Smooth muscle cell of trachea (primary cell): Measurements from ENCODE around the gene MYL11. TPM values are rescaled to one million over a fixed set of nuclear protein-coding genes. Genes with fewer than 3 reads are reported as not detected.

Experiments
- total RNA-seq: library from RNA; depleted of rRNA; stranded (reverse); fragments of >200 nt; gene quantifications from 2 replicates; pipeline ENCODE4 v1.2.1, GENCODE V29; 2014

The MYL11 gene
- not detected in 2 replicates for total RNA-seq

GRCh38 chr16:30374538-30374937 lies at the start of gene MYL11:
MYL11 (plus strand) TSS chr16:30374802; CDS start chr16:30374858, 56 bp downstream.

DNA sequence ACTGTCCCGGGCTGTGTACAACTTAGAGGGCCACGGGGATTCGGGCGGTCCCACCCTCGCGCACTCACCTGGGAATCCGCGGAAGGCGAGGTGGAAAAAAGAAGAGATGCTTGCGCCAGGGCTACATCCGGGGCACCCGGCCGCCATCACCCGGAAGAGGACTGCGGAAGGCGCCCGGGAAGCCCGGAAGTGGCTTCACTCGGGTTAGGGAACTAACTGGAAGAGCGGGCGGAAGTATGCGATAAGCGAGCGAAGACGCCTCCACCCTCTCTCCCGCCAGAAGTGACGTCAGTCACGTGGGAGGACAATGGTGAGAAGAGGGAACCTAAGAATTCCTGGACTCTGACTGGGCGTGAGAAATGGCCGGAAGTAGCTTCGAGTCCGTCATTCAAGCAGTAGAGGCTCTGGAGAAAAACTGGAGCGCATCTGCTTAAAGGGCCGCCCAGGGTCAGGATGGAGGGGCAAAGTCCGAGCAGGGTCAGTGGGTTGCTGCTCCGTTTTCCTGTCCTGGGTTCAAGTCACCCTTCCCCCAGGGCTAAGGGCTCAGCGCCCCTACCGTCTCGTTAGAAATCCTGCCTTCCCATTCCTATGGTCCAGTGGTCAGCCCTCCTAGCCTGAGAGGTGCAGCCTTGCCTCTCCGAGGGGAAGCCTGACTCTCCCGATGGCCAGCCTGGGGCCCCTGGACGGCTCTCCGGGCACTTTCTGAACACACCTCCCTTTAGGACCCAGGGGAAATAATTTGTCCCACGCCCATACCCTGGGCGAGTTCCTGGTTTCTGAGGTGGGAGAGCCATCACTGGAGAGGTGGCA lies 19.3 kb upstream of the MYL11 start, which contains the start of gene CD2BP2:
Gene CD2BP2 (minus strand): TSS at position 165 of the 810 bp plus-strand sequence. CDS start 627 bp downstream, outside the sequence.

DNA sequence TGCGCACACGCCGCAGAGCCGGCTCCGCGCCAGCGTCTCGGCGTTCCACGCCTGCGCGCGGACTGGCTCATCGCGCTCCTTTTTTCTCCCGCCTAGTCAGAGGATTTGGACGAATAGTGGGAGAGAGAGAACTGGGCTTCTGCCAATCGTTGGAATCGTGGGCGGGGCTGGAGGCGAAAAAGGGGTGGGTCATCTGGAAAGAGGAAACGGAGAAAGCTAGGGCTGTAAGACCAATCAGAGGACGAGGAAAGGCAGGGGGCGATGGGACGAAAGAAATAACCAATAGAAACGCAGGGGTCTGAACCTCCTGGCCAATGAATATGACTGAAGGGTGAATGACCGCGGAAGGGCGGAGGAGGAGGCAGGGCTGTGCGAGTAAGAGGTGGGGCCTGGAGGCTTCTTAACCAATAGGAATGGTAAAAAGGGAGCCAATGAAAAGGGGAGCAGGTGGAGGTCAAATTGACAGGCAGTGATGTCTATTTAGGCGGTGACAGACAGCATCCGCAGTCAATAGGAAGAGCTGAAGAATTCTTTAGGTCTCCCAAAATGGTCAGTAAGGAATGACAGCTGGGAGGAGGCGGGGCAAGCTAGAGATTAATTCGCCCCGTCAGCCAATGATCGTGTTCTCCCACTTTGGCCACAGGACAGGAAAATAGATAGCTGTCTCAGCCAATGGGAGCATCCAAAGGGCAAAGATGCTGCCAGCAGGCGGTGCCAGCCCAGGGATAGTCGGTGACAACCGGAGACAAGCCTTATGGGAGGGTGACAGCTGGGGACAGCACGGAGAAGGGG lies 4.0 kb upstream of the MYL11 start, which contains the start of gene TBC1D10B:
Gene TBC1D10B (minus strand): TSS at position 39 of the 792 bp plus-strand sequence. CDS start 311 bp downstream, outside the sequence.

DNA sequence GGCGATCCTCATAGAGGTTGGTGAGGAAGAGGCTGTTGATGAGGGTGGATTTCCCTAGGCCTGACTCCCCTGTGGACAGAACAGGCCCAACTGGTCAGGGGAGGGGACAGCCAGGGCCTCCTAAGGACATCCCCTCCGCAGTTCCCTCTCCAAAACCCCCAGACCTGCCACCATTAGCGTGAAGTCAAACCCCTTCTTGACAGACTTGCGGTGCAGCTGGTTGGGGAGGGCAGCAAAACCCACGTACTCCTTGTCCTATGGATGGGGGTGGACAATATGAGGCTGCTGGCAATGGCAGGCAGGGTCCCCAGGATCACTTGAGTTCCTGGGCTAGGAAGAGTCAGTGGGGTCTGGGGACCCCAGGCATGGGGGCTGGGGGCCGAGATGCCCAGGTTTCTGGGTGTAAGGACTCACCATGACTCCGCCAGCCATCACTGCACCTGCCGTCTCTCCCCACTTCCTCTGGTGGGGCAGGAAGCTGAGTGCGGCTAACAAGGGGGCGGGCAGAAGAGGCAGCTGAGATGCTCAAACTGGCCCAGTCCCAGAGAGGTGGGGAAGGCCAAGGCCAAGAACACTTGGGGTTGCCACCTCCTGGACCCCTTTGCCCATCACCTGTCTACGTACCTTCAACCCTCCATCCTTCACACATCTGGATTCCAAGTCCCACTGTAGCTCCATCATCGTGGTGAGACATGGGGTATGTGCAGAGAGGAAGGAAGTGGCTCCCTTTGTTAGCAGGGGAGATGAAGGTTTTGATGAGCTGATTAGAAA lies 7.7 kb downstream of the MYL11 start, which contains the start of gene SEPTIN1:
Gene SEPTIN1 (minus strand): TSS at position 451 of the 771 bp plus-strand sequence. CDS start 19 bp downstream, at position 432.

DNA sequence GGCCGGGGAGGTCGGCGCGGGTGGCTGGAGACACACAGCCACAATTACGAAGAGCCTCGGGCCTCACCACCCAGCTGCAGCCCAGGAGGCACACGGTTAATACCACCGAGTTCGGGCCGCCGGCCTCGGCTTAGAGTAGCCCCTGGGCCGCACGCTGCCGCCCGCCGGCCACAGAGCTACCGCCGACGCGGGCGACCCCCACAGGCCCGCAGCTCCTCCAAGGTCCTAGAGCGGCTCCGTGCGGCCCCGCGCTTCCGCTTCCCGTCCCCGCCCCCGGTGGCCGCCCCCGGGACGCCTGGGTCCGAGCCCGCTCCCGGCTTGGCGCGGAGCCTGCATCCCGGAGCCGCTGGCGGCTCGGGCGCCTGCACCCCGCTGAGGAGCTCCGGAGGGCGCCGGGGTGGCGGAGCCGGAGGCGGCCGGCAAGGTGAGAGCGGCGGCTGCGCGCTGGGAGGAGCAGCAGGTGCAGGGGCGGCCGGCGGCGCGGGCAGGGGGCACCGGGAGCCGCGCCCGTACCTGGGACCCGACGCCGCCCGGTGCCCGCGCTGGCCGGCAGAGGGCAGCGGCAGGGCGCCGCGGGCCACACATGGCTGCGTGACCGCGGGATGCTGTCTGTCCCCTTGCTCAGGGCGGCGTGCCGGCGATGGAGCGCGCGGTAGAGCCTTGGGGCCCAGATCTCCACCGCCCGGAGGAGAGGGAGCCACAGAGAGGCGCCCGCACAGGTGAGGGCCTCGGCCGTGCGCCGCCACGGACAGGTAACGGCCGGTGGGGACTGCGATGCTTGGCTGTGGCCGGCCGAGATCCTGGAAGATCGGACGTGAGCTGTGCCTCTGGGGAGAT lies 20.8 kb downstream of the MYL11 start, which contains the start of gene ZNF48:
Gene ZNF48 (plus strand): TSS at position 266 of the 837 bp plus-strand sequence. CDS start 375 bp downstream, at position 641.

GRCh38 chr16:30407102-30407803 lies 32.7 kb downstream of the MYL11 start, which contains the start of gene ZNF771:
ZNF771 (plus strand) TSS chr16:30407606; CDS start chr16:30408054, 448 bp downstream.

Other genes starting within 250 kb of the MYL11 start
- gene CORO1A, start 191.2 kb upstream of the MYL11 start, total RNA-seq, result 0.50 and 2.6 TPM in 2 replicates
- 14.9 and 139 TPM in 2 replicates for gene BOLA2B, start 181.1 kb upstream of the MYL11 start, total RNA-seq
- gene SLX1A, start 180.9 kb upstream of the MYL11 start, total RNA-seq, result 35.9 and 55.4 TPM in 2 replicates
- 5.2 and 8.6 TPM in 2 replicates for gene SULT1A3, start 175.5 kb upstream of the MYL11 start, total RNA-seq
- gene NPIPB13, start 126.3 kb upstream of the MYL11 start, total RNA-seq, result 0.15 and 2.0 TPM in 2 replicates
- gene CD2BP2, start 19.5 kb upstream of the MYL11 start, total RNA-seq, result 39.0 and 42.6 TPM in 2 replicates
- gene TBC1D10B, start 4.3 kb upstream of the MYL11 start, total RNA-seq, result 41.5 and 49.0 TPM in 2 replicates
- 0.50 TPM in 1 of 2 replicates, not detected in the other for gene SEPTIN1, start 7.8 kb downstream of the MYL11 start, total RNA-seq
- 5.4 and 8.3 TPM in 2 replicates for gene ZNF48, start 20.6 kb downstream of the MYL11 start, total RNA-seq
- gene ZNF771, start 32.8 kb downstream of the MYL11 start, total RNA-seq, result 15.6 and 20.5 TPM in 2 replicates
- 7.9 and 16.9 TPM in 2 replicates for gene DCTPP1, start 55.2 kb downstream of the MYL11 start, total RNA-seq
- gene SEPHS2, start 71.1 kb downstream of the MYL11 start, total RNA-seq, result 14.0 and 14.7 TPM in 2 replicates
- gene ITGAL, start 97.9 kb downstream of the MYL11 start, total RNA-seq, result under 0.01 TPM in 1 of 2 replicates, not detected in the other
- 14.3 and 27.5 TPM in 2 replicates for gene ZNF768, start 151.8 kb downstream of the MYL11 start, total RNA-seq
- 9.9 and 19.4 TPM in 2 replicates for gene ZNF747, start 160.1 kb downstream of the MYL11 start, total RNA-seq
- gene ZNF764, start 183.6 kb downstream of the MYL11 start, total RNA-seq, result 6.3 and 6.5 TPM in 2 replicates
- gene ZNF688, start 196.9 kb downstream of the MYL11 start, total RNA-seq, result 13.2 and 13.6 TPM in 2 replicates
- 6.4 and 8.3 TPM in 2 replicates for gene ZNF785, start 210.9 kb downstream of the MYL11 start, total RNA-seq
- 5.4 and 7.1 TPM in 2 replicates for gene ZNF689, start 235.6 kb downstream of the MYL11 start, total RNA-seq